Stimulated activated CD8-positive, alpha-beta memory T cell treated with anti-CD3 and anti-CD28 coated beads, Interleukin-12 subunit alpha, Interleukin-12 subunit beta, amount 100 ng/mL, for 24 hours (primary cell): ENCODE results near the gene TLDC2.
"Not testable (repeated sequence)": the region's sequence is repeated elsewhere in the genome, so short reads cannot be mapped to it uniquely, and the experiment has no call there.

Experiments used
- DNase-seq: peaks from one replicate; pipeline ENCODE4 v3.0.0-alpha.2; 2020; ENCODE audit errors: extremely low read depth

The TLDC2 gene

GRCh38 chr20:36866681-36867495 lies 9.1 kb upstream of the TLDC2 start:
- DNase-seq, result no peak

GRCh38 chr20:36871640-36872570 lies 4.0 kb upstream of the TLDC2 start:
- no peak for DNase-seq

- DNase-seq, result no peak
Measured at GRCh38 chr20:36872852-36873251, 3.1 kb upstream of the TLDC2 start.

- no peak for DNase-seq
Measured at GRCh38 chr20:36873498-36874189, 2.3 kb upstream of the TLDC2 start.

GRCh38 chr20:36875093-36875492 lies 845 bp upstream of the TLDC2 start:
- not testable (repeated sequence) for DNase-seq

- no peak for DNase-seq
Measured at GRCh38 chr20:36876473-36876833, 515 bp downstream of the TLDC2 start.

- no peak for DNase-seq
Measured at GRCh38 chr20:36878941-36879340, 3.0 kb downstream of the TLDC2 start.

GRCh38 chr20:36880741-36881250 lies 4.9 kb downstream of the TLDC2 start:
- DNase-seq, result no peak

GRCh38 chr20:36881331-36881730 lies 5.4 kb downstream of the TLDC2 start:
- DNase-seq, result no peak

- DNase-seq, result no peak
Measured at GRCh38 chr20:36881888-36882287, 6.0 kb downstream of the TLDC2 start.

GRCh38 chr20:36883977-36884535 lies 8.1 kb downstream of the TLDC2 start:
- no peak for DNase-seq

GRCh38 chr20:36885356-36885755 lies 9.4 kb downstream of the TLDC2 start:
- DNase-seq, result no peak

- peak; percentile 44 for DNase-seq
Measured at GRCh38 chr20:36886859-36887751, 11.2 kb downstream of the TLDC2 start.

GRCh38 chr20:36887752-36888090 lies 11.8 kb downstream of the TLDC2 start:
- no peak for DNase-seq

- no peak for DNase-seq
Measured at GRCh38 chr20:36888880-36889516, 13.1 kb downstream of the TLDC2 start.

GRCh38 chr20:36890586-36890985 lies 14.6 kb downstream of the TLDC2 start:
- DNase-seq, result no peak

- DNase-seq, result no peak
Measured at GRCh38 chr20:36891211-36891610, 15.3 kb downstream of the TLDC2 start.

GRCh38 chr20:36893801-36894200 lies 17.9 kb downstream of the TLDC2 start:
- no peak for DNase-seq

GRCh38 chr20:36895036-36895435 lies 19.1 kb downstream of the TLDC2 start:
- DNase-seq, result no peak

- no peak for DNase-seq
Measured at GRCh38 chr20:36904690-36905089, 28.8 kb downstream of the TLDC2 start.
